HG02571 (cell line): ENCODE measurements around the gene NSUN2.
"Not testable (repeated sequence)": the region's sequence is repeated elsewhere in the genome, so short reads cannot be mapped to it uniquely, and the experiment has no call there.

Source experiments
- ATAC-seq: cut with Tn5 transposase; IDR thresholded peaks from one replicate; pipeline ENCODE4 v1.9.1; 2021; ENCODE audit warnings: mild to moderate bottlenecking, moderate library complexity; ENCODE audit not compliant: unreplicated experiment

NSUN2 gene

GRCh38 chr5:6645571-6646362 lies 12.9 kb upstream of the NSUN2 start:
- ATAC-seq, result not testable (repeated sequence)

GRCh38 chr5:6644794-6645241 lies 12.0 kb upstream of the NSUN2 start:
- no peak for ATAC-seq

- no peak for ATAC-seq
Measured at GRCh38 chr5:6642655-6643054, 9.8 kb upstream of the NSUN2 start.

- no peak for ATAC-seq
Measured at GRCh38 chr5:6638236-6638635, 5.4 kb upstream of the NSUN2 start.

- no peak for ATAC-seq
Measured at GRCh38 chr5:6637590-6637989, 4.7 kb upstream of the NSUN2 start.

GRCh38 chr5:6637022-6637421 lies 4.2 kb upstream of the NSUN2 start:
- ATAC-seq, result no peak

GRCh38 chr5:6636293-6636692 lies 3.4 kb upstream of the NSUN2 start:
- no peak for ATAC-seq

- no peak for ATAC-seq
Measured at GRCh38 chr5:6634788-6635430, 2.1 kb upstream of the NSUN2 start.

GRCh38 chr5:6634306-6634705 lies 1.5 kb upstream of the NSUN2 start:
- no peak for ATAC-seq

- ATAC-seq, result peak; percentile 49
Measured at GRCh38 chr5:6633469-6634245, 813 bp upstream of the NSUN2 start.

GRCh38 chr5:6632324-6632887 lies 438 bp downstream of the NSUN2 start:
- peak; percentile 27 for ATAC-seq

- ATAC-seq, result no peak
Measured at GRCh38 chr5:6631441-6631840, 1.4 kb downstream of the NSUN2 start.

- no peak for ATAC-seq
Measured at GRCh38 chr5:6626508-6626907, 6.3 kb downstream of the NSUN2 start.

- no peak for ATAC-seq
Measured at GRCh38 chr5:6623941-6624340, 8.9 kb downstream of the NSUN2 start.

GRCh38 chr5:6623228-6623627 lies 9.6 kb downstream of the NSUN2 start:
- ATAC-seq, result no peak

GRCh38 chr5:6616632-6617031 lies 16.2 kb downstream of the NSUN2 start:
- ATAC-seq, result no peak

GRCh38 chr5:6615034-6615815 lies 17.6 kb downstream of the NSUN2 start:
- no peak for ATAC-seq

- no peak for ATAC-seq
Measured at GRCh38 chr5:6611334-6612256, 21.2 kb downstream of the NSUN2 start.

- no peak for ATAC-seq
Measured at GRCh38 chr5:6608016-6608415, 24.8 kb downstream of the NSUN2 start.

- ATAC-seq, result no peak
Measured at GRCh38 chr5:6607559-6607936, 25.3 kb downstream of the NSUN2 start.
